Hepatocyte (in vitro differentiated cells): ENCODE measurements around the gene FLAD1. TPM values are rescaled to one million over a fixed set of nuclear protein-coding genes. Genes with fewer than 3 reads are reported as not detected.

Source experiments
- DNase-seq: peaks from one replicate; pipeline ENCODE4 v3.0.0-alpha.2; 2016; ENCODE audit warnings: low spot score
- H2AFZ ChIP-seq: fragments of 200-600 bp; sonication (generic); 2 replicates; pipeline ENCODE4 v1.6.0; 2016; ENCODE audit warnings: antibody characterized with exemption, mild to moderate bottlenecking
- H3K27ac ChIP-seq: fragments of 200-600 bp; sonication (generic); 2 replicates; pipeline ENCODE4 v1.5.1; 2016; ENCODE audit warnings: mild to moderate bottlenecking
- H3K27me3 ChIP-seq: fragments of 200-600 bp; sonication (generic); 2 replicates; pipeline ENCODE4 v1.6.1; 2016
- H3K36me3 ChIP-seq: fragments of 200-600 bp; sonication (generic); replicated peaks from 2 replicates; pipeline ENCODE4 v1.5.1; 2016; ENCODE audit warnings: low read depth; ENCODE audit not compliant: insufficient read depth
- H3K4me1 ChIP-seq: fragments of 200-600 bp; sonication (generic); 2 replicates; pipeline ENCODE4 v1.5.1; 2016; ENCODE audit warnings: mild to moderate bottlenecking, moderate library complexity; ENCODE audit not compliant: insufficient read depth
- H3K4me2 ChIP-seq: fragments of 200-600 bp; sonication (generic); 2 replicates; pipeline ENCODE4 v1.6.0; 2016
- H3K4me3 ChIP-seq: fragments of 200-600 bp; sonication (generic); 2 replicates; pipeline ENCODE4 v1.5.1; 2016; ENCODE audit warnings: mild to moderate bottlenecking
- H3K79me2 ChIP-seq: fragments of 200-600 bp; sonication (generic); 2 replicates; pipeline ENCODE4 v1.6.0; 2017; ENCODE audit warnings: mild to moderate bottlenecking
- H3K9me2 ChIP-seq: fragments of 200-600 bp; sonication (generic); replicated peaks from 2 replicates; pipeline ENCODE4 v1.6.0; 2017; ENCODE audit warnings: mild to moderate bottlenecking; ENCODE audit not compliant: insufficient read depth
- H3K9me3 ChIP-seq: fragments of 200-600 bp; sonication (generic); 2 replicates; pipeline ENCODE4 v1.5.1; 2016; ENCODE audit warnings: low read depth, mild to moderate bottlenecking
- H4K20me1 ChIP-seq: fragments of 200-600 bp; sonication (generic); 2 replicates; pipeline ENCODE4 v1.6.0; 2016; ENCODE audit warnings: mild to moderate bottlenecking; ENCODE audit not compliant: insufficient read depth, poor library complexity, severe bottlenecking
- CTCF ChIP-seq: fragments of 200-600 bp; sonication (generic); IDR thresholded peaks from 2 replicates; pipeline ENCODE4 v1.5.1; 2016; ENCODE audit warnings: antibody characterized with exemption, mild to moderate bottlenecking; ENCODE audit not compliant: poor library complexity
- EZH2 ChIP-seq: fragments of 200-600 bp; sonication (generic); IDR thresholded peaks from 2 replicates; pipeline ENCODE4 v1.6.1; 2016; ENCODE audit warnings: antibody characterized with exemption, mild to moderate bottlenecking, borderline replicate concordance
- EZH2phosphoT487 ChIP-seq: fragments of 200-600 bp; sonication (generic); IDR thresholded peaks from one replicate; pipeline ENCODE4 v1.6.1; 2018; ENCODE audit warnings: antibody characterized with exemption, mild to moderate bottlenecking, low read depth, moderate library complexity; ENCODE audit not compliant: unreplicated experiment, severe bottlenecking
- WGBS: methylation state at CpG from one replicate; pipeline ENCODE4 v1.1.6; 2016; ENCODE audit warnings: low lambda C conversion rate; ENCODE audit errors: missing lambda C conversion rate; 5-methylcytosine and 5-hydroxymethylcytosine counted together
- polyA plus RNA-seq: library from polyadenylated mRNA; unstranded; fragments of >200 nt; fragmentation: Nextera tagmentation; extraction: Ambion mirVana; gene quantifications from 2 replicates; pipeline ENCODE4 v1.2.1, GENCODE V29; 2016
- total RNA-seq: library from RNA; depleted of rRNA; stranded (reverse); fragments of >200 nt; gene quantifications from 2 replicates; pipeline ENCODE4 v1.2.3, GENCODE V29; 2014

Gene FLAD1
- total and polyA plus RNA-seq, 2 experiments from 2014 or later = 25.6 to 45.1 TPM

- Histone ChIP-seq H3K9me3 (no peaks in the 10 kb centered on the region), H4K20me1 (no peaks in the 10 kb centered on the region), H3K9me2 (no peaks in the 10 kb centered on the region), H3K4me3 (no peak overlapping the region), H3K4me1 (peaks cover 7% of the 10 kb centered on the region), H3K36me3 (no peaks in the 10 kb centered on the region), H3K27ac (no peak overlapping the region), H3K79me2 (no peaks in the 10 kb centered on the region), H2AFZ (no peak overlapping the region), H3K4me2 (no peak overlapping the region), H3K27me3 (no peaks in the 10 kb centered on the region)
- no peak for DNase-seq
- TF ChIP-seq CTCF (no peak), EZH2phosphoT487 (no peak), EZH2 (no peak)
- WGBS = 72% methylated on average over 4 of the region's 4 CpGs
Measured at GRCh38 chr1:155022927-155023236, 39.7 kb downstream of the FLAD1 start.

- Histone ChIP-seq H3K4me2 (no peak overlapping the region), H3K79me2 (no peaks in the 10 kb centered on the region), H3K36me3 (no peaks in the 10 kb centered on the region), H3K4me3 (no peak overlapping the region), H3K27me3 (no peaks in the 10 kb centered on the region), H4K20me1 (no peaks in the 10 kb centered on the region), H3K4me1 (no peaks in the 10 kb centered on the region), H3K9me3 (no peaks in the 10 kb centered on the region), H3K27ac (no peak overlapping the region), H3K9me2 (no peaks in the 10 kb centered on the region), H2AFZ (no peak overlapping the region)
- TF ChIP-seq EZH2 (no peak), CTCF (no peak), EZH2phosphoT487 (no peak)
- no peak for DNase-seq
- WGBS = 79% methylated on average over 5 of the region's 5 CpGs
Measured at GRCh38 chr1:155023627-155024026, 40.5 kb downstream of the FLAD1 start.

GRCh38 chr1:155024315-155024714 lies 41.2 kb downstream of the FLAD1 start:
- H3K79me2 ChIP-seq = no peaks in the 10 kb centered on the region
- no peak for TF ChIP-seq CTCF
- WGBS = 94% methylated on average over 9 of the region's 9 CpGs

GRCh38 chr1:155026154-155026553 lies 43.0 kb downstream of the FLAD1 start:
- no peaks in the 10 kb centered on the region for H3K4me1 ChIP-seq
- H3K27ac ChIP-seq = no peak overlapping the region
- H3K4me3 ChIP-seq = no peak overlapping the region
- no peaks in the 10 kb centered on the region for H3K9me2 ChIP-seq
- no peaks in the 10 kb centered on the region for H3K36me3 ChIP-seq
- H3K79me2 ChIP-seq = no peaks in the 10 kb centered on the region
- no peak for TF ChIP-seq CTCF
- TF ChIP-seq EZH2phosphoT487 = no peak
- TF ChIP-seq EZH2 = no peak
- H3K4me2 ChIP-seq = no peak overlapping the region
- DNase-seq = no peak
- H4K20me1 ChIP-seq = no peaks in the 10 kb centered on the region
- no peaks in the 10 kb centered on the region for H3K9me3 ChIP-seq
- WGBS = 74% methylated on average over 8 of the region's 9 CpGs
- no peaks in the 10 kb centered on the region for H3K27me3 ChIP-seq
- no peak overlapping the region for H2AFZ ChIP-seq

More at GRCh38 chr1:155024315-155024714, 41.2 kb downstream of the FLAD1 start:
- Histone ChIP-seq H4K20me1 (no peaks in the 10 kb centered on the region), H3K9me2 (no peaks in the 10 kb centered on the region), H3K4me3 (no peak overlapping the region), H3K27ac (no peak overlapping the region), H3K36me3 (no peaks in the 10 kb centered on the region), H2AFZ (no peak overlapping the region), H3K4me1 (no peaks in the 10 kb centered on the region), H3K9me3 (no peaks in the 10 kb centered on the region), H3K27me3 (no peaks in the 10 kb centered on the region), H3K4me2 (no peak overlapping the region)
- DNase-seq = no peak
